OCI-LY3 (cell line): Measurements from ENCODE around the gene NFAM1.

Source experiments
- H2AFZ ChIP-seq: fragments of 200-600, 300-600 bp; shearing (Covaris generic); 2 replicates; pipeline ENCODE4 v1.6.0; 2014; ENCODE audit warnings: antibody characterized with exemption, low read depth, low read length
- H3K27ac ChIP-seq: fragments of 200-600, 300-600 bp; sonication (generic); 2 replicates; pipeline ENCODE4 v1.5.1; 2014; ENCODE audit warnings: mild to moderate bottlenecking, low read length, moderate library complexity, mixed read lengths
- H3K27me3 ChIP-seq: fragments of 200-600, 300-600 bp; sonication (generic); 2 replicates; pipeline ENCODE4 v1.6.1; 2014; ENCODE audit warnings: low read depth, low read length, mixed read lengths
- H3K36me3 ChIP-seq: fragments of 200-600, 300-600 bp; sonication (generic); replicated peaks from 2 replicates; pipeline ENCODE3; 2014; ENCODE audit warnings: low read depth, low read length, mixed read lengths
- H3K4me1 ChIP-seq: fragments of 300-600, 200-600 bp; sonication (generic); 2 replicates; pipeline ENCODE4 v1.6.1; 2014; ENCODE audit warnings: low read length, mixed read lengths
- H3K4me2 ChIP-seq: fragments of 200-600, 300-600 bp; sonication (generic); 2 replicates; pipeline ENCODE4 v1.6.1; 2014; ENCODE audit warnings: low read length, mixed read lengths
- H3K4me3 ChIP-seq: fragments of 300-600, 200-600 bp; sonication (generic); 2 replicates; pipeline ENCODE4 v1.5.1; 2014; ENCODE audit warnings: antibody characterized with exemption, mild to moderate bottlenecking, low read length, moderate library complexity
- H3K79me2 ChIP-seq: fragments of 300-600, 200-600 bp; shearing (Covaris generic); 2 replicates; pipeline ENCODE4 v1.6.1; 2014; ENCODE audit warnings: mild to moderate bottlenecking, low read length, mixed read lengths
- H3K9ac ChIP-seq: fragments of 300-600, 200-600 bp; shearing (Covaris generic); 2 replicates; pipeline ENCODE4 v1.6.0; 2014; ENCODE audit warnings: mild to moderate bottlenecking, low read length, moderate library complexity
- H3K9me3 ChIP-seq: fragments of 200-600, 300-600 bp; shearing (Covaris generic); 2 replicates; pipeline ENCODE4 v1.6.1; 2014; ENCODE audit warnings: low read length, mixed read lengths; ENCODE audit not compliant: insufficient read depth
- H4K20me1 ChIP-seq: fragments of 200-600, 300-600 bp; sonication (generic); 2 replicates; pipeline ENCODE4 v1.6.1; 2016; ENCODE audit warnings: low read length, mixed read lengths; ENCODE audit not compliant: insufficient read depth
- CTCF ChIP-seq: fragments of 200-600, 300-600 bp; sonication (generic); IDR thresholded peaks from 2 replicates; pipeline ENCODE4 v1.5.1; 2014; ENCODE audit warnings: antibody characterized with exemption, low read length, low read depth
- EZH2phosphoT487 ChIP-seq: fragments of 200-600 bp; shearing (Covaris generic); IDR thresholded peaks from 2 replicates; pipeline ENCODE4 v1.6.1; 2018; ENCODE audit warnings: antibody characterized with exemption, mixed run types, low read depth

NFAM1 gene

GRCh38 chr22:42425337-42425988, 6.7 kb downstream of the NFAM1 start:
- Histone ChIP-seq H4K20me1 (no peaks in the 10 kb centered on the region), H3K9me3 (no peaks in the 10 kb centered on the region), H2AFZ (no peak overlapping the region), H3K79me2 (no peaks in the 10 kb centered on the region), H3K36me3 (no peaks in the 10 kb centered on the region), H3K4me2 (no peak overlapping the region), H3K27ac (no peak overlapping the region), H3K4me3 (no peak overlapping the region), H3K27me3 (peaks cover 13% of the 10 kb centered on the region), H3K9ac (no peak overlapping the region), H3K4me1 (0 out of 2 replicates have a peak, but pooled peaks cover 5% of the 10 kb centered on the region)
- no peak for TF ChIP-seq EZH2phosphoT487
- TF ChIP-seq CTCF, result no peak

GRCh38 chr22:42419243-42419881, 12.8 kb downstream of the NFAM1 start:
- TF ChIP-seq CTCF (no peak), EZH2phosphoT487 (no peak)
- no peaks in the 10 kb centered on the region for H4K20me1 ChIP-seq
- peak overlapping the region; percentile 41 for H3K27ac ChIP-seq
- H3K9me3 ChIP-seq, result no peaks in the 10 kb centered on the region
- peak overlapping the region; percentile 54 for H3K9ac ChIP-seq
- peak overlapping the region; percentile 75 for H3K4me3 ChIP-seq
- no peaks in the 10 kb centered on the region for H3K36me3 ChIP-seq
- no peaks in the 10 kb centered on the region for H3K79me2 ChIP-seq
- peak overlapping the region; percentile 70 for H2AFZ ChIP-seq
- peaks cover 25% of the 10 kb centered on the region for H3K4me1 ChIP-seq
- H3K4me2 ChIP-seq, result peak overlapping the region; percentile 90
- H3K27me3 ChIP-seq, result peaks cover 2% of the 10 kb centered on the region

DNA sequence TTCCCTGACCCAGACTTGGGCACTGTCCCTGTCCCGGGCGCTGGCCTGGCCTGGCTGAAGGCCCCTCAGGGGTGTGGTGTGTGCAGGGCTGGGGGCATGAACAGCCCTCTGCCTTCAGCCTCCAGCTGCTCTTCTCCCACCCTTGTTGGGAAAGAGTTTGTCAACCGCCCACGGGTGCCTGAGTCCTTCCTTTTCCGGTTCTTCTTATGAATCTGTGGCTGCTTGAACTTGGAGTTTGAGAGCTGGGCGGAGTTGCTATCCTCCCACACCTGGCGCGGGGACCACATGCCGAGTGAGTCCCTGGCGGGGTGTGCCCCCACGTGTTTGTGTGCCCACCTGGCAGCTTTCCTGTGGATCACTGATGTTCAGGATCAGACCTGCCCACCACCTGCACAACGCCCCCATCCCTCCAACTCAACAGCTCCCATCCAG, 13.4 kb downstream of the NFAM1 start:
- Histone ChIP-seq H3K9ac (peak overlapping the region; percentile 54), H3K4me2 (peak overlapping the region; percentile 90), H3K4me1 (peaks cover 25% of the 10 kb centered on the region), H4K20me1 (no peaks in the 10 kb centered on the region), H3K27me3 (no peaks in the 10 kb centered on the region), H3K79me2 (no peaks in the 10 kb centered on the region), H3K4me3 (peak overlapping the region; percentile 75), H3K9me3 (no peaks in the 10 kb centered on the region), H3K27ac (peak overlapping the region; percentile 41), H3K36me3 (no peaks in the 10 kb centered on the region), H2AFZ (peak overlapping the region; percentile 70)
- no peak for TF ChIP-seq EZH2phosphoT487
- no peak for TF ChIP-seq CTCF

GRCh38 chr22:42417645-42418305, 14.4 kb downstream of the NFAM1 start:
- Histone ChIP-seq H3K36me3 (no peaks in the 10 kb centered on the region), H3K27me3 (no peaks in the 10 kb centered on the region), H3K27ac (no peak overlapping the region), H3K4me1 (peaks cover 25% of the 10 kb centered on the region), H3K4me2 (no peak overlapping the region), H3K79me2 (no peaks in the 10 kb centered on the region), H2AFZ (no peak overlapping the region), H3K9me3 (no peaks in the 10 kb centered on the region), H4K20me1 (no peaks in the 10 kb centered on the region), H3K4me3 (no peak overlapping the region), H3K9ac (no peak overlapping the region)
- no peak for TF ChIP-seq CTCF
